ENCODE measurements around the gene YBEY.
A peak's percentile ranks its signal among the peaks of the same experiment; 100 is the strongest.
"Not testable (repeated sequence)": the region's sequence is repeated elsewhere in the genome, so short reads cannot be mapped to it uniquely, and the experiment has no call there.

The YBEY gene

GRCh38 chr21:46304955-46305354 lies 18.8 kb downstream of the YBEY start:
- no peak for DNase-seq

GRCh38 chr21:46307625-46308024 lies 21.5 kb downstream of the YBEY start:
- no peak for DNase-seq

DNA sequence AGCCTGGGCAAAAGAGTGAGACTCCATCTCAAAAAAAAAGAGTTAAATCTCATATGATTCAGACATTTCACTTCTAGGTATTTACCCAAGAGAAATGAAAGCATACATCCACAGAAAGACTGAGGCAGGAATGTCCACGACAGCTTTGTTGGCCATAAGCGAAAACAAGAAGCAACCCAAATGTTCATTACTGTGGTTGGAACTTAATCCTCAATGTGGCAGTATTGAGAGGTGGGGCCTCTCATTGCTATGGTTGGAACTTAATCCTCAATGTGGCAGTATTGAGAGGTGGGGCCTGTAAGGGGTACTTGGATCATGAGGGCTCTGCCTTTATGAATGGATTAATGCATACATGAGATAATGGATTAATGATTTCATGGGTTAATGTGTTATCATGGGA lies 22.3 kb downstream of the YBEY start:
- no peak for DNase-seq

GRCh38 chr21:46310260-46310659 lies 24.1 kb downstream of the YBEY start:
- not testable (repeated sequence) for DNase-seq

DNA sequence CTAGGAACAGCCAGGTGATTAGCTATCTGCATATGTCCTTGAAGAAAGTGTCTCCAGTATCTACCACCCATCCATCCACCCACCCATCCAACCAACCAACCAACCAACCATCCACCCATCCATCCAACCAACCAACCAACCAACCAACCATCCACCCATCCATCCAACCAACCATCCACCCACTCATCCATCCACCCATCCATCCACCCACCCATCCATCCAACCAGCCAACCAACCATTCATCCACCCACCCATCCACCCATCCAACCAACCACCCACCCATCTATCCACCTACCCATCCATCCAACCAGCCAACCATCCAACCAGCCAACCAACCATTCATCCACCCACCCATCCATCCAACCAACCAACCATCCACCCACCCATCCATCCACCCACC lies 25.4 kb downstream of the YBEY start:
- no peak for DNase-seq

DNA sequence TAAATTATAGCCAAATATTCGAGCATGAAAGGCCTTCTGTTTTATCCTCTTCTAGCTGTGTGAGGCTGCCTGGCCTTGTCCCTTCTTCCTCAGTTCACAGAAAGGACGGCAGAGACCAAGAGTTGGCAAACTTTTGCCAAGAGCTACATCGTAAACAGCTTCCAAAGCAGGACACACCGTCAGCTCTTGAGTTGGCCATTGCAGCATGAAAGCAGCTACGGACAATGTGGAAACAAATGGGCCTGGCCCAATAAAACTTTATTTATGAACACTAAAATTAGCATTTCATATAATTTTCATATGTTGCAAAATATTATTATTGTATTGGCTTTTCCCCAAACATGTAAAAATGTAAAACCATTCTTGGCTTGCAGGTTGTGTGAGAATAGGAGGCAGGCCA lies 26.8 kb downstream of the YBEY start:
- no peak for DNase-seq

DNA sequence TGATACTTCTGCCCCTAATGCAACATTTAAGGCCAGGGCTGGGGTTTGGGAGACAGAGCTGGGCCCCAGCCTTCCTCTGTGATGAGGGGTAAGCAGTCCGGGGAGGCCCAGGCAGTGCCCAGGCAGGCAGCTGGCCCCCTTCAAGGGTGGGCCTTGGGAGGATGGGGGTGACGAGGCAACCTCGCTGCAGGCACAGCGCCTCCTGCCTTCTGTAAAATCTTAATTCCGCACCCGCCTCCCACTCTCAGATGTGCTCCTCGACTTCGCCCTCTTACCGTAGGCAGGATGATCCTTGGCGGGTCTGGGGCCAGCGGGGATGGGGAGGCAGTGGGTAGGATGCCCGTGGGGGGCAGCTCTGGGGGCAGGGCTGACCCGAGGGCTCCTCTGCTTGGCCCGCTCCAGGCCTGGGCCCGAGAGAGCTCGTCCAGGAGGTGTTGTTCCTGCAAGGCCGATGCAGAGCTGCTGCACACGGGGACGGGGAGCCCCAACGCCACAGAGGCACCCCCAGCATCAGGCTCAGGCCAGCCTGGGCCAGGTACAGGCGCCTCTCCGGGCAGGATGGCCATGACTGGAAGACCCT lies 28.4 kb downstream of the YBEY start:
- DNase-seq: no peak

- no peak for DNase-seq
Measured at GRCh38 chr21:46316708-46317324, 30.7 kb downstream of the YBEY start.

- no peak for DNase-seq
Measured at GRCh38 chr21:46317710-46318463, 31.7 kb downstream of the YBEY start.

GRCh38 chr21:46318464-46318845 lies 32.3 kb downstream of the YBEY start:
- no peak for DNase-seq

GRCh38 chr21:46319186-46319585 lies 33.0 kb downstream of the YBEY start:
- DNase-seq: no peak

- no peak for DNase-seq
Measured at GRCh38 chr21:46320331-46320801, 34.2 kb downstream of the YBEY start.

- peak; percentile 49 to 72 (median 59) for DNase-seq
Measured at GRCh38 chr21:46322351-46323226, 36.4 kb downstream of the YBEY start.

DNA sequence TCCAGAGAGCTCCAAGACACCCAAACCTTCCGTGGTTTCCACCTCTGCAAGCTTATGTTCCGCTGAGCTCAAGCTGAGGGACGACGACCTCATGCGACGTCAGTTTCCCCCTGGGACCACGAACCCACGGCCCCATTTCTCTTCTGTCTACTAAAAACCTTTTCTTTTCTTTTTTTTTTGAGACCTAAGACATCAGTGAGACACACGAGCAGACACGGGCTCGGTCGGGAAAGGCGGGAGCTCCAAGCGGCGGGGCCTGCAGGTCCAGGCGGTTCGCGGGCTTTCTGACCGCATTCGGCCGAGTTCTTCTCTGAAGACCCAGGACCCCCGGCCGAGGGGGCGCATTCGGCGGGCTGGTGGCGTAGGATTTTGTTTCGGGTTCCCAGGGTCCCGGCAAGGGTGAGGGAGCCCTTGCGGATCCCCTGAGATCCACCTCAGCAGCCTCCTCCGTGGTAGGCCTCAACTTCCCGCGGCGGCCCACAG lies 37.1 kb downstream of the YBEY start:
- peak in 3 of 4 experiments; percentile 12 to 32 (median 19) for DNase-seq

- peak; percentile 99 to 100 (median 100) for DNase-seq
Measured at GRCh38 chr21:46323710-46324389, 37.7 kb downstream of the YBEY start, which contains the start of the genes C21orf58 and PCNT. C21orf58 (minus strand) TSS chr21:46323870; CDS start chr21:46322738, 1,132 bp downstream. PCNT (plus strand) TSS chr21:46324156; CDS start chr21:46324229, 73 bp downstream.

- DNase-seq: peak; percentile 91 to 97 (median 95)
Measured at GRCh38 chr21:46324390-46325072, 38.4 kb downstream of the YBEY start.

GRCh38 chr21:46325073-46325912 lies 39.2 kb downstream of the YBEY start:
- peak; percentile 13 to 64 (median 35) for DNase-seq

GRCh38 chr21:46326110-46326703 lies 40.1 kb downstream of the YBEY start:
- DNase-seq: no peak

- DNase-seq: no peak
Measured at GRCh38 chr21:46327711-46328110, 41.6 kb downstream of the YBEY start.

GRCh38 chr21:46328151-46328550 lies 42.0 kb downstream of the YBEY start:
- DNase-seq: no peak
